Lower leg skin (tissue), 4 donors: ENCODE measurements around the gene PRPS1. TPM values are rescaled to one million over a fixed set of nuclear protein-coding genes. Genes with fewer than 3 reads are reported as not detected.

Experiments
- DNase-seq, 2 donors: peaks; one replicate each; pipeline ENCODE4 v3.0.0-alpha.2; 2019; ENCODE audit warnings: low spot score in 2 of 2
- H3K4me3 ChIP-seq: fragments of 200-600 bp; sonication (generic); 2 replicates; pipeline ENCODE4 v1.5.1; 2017; ENCODE audit warnings: mild to moderate bottlenecking, low read depth; ENCODE audit not compliant: poor library complexity, severe bottlenecking
- CTCF ChIP-seq, 3 donors: fragments of 450-650 bp; IDR thresholded peaks; one replicate each; pipeline ENCODE4 v1.5.1; 2016; ENCODE audit warnings: antibody characterized with exemption in 3 of 3, mild to moderate bottlenecking in 3 of 3, moderate library complexity in 2 of 3
- POLR2A ChIP-seq, 2 donors: fragments of 450-650 bp; IDR thresholded peaks; one replicate each; pipeline ENCODE4 v1.6.1; 2016 to 2017; ENCODE audit warnings: antibody characterized with exemption in 2 of 2, mild to moderate bottlenecking in 1 of 2, moderate library complexity in 1 of 2
- WGBS, 2 donors: methylation state at CpG; one replicate each; pipeline ENCODE4 v1.1.5; 2018; 5-methylcytosine and 5-hydroxymethylcytosine counted together
- intact Hi-C: fragments of 100-400 bp; cut with DNase I; formaldehyde crosslinking; loops from one replicate; pipeline ENCODE4 v1.15.0; 2023; ENCODE audit warnings: low total_unique reads
- total RNA-seq, 4 donors: library from RNA; depleted of rRNA; stranded (reverse); fragments of >200 nt; gene quantifications; one replicate each; pipeline ENCODE4 v1.1.0, GENCODE V29; 2016

The PRPS1 gene
- total RNA-seq, 4 donors from 2014 or later = 7.1 to 10.8 (median 8.0) TPM

- no peak for DNase-seq
- intact Hi-C loops = no loop called here
- TF ChIP-seq CTCF (IDR thresholded peaks at IDR 0.05) (no peak), POLR2A (IDR thresholded peaks at IDR 0.05) (no peak)
- no peak overlapping the region for H3K4me3 ChIP-seq
- WGBS, 2 donors = 24 to 56% methylated on average over 6 of the region's 6 CpGs
Measured at GRCh38 chrX:107673431-107673830, 45.1 kb downstream of the PRPS1 start.

- DNase-seq = peak; percentile 91 to 97
- TF ChIP-seq POLR2A (IDR thresholded peaks at IDR 0.05) = no peak
- no peak for TF ChIP-seq CTCF (IDR thresholded peaks at IDR 0.05)
- intact Hi-C loops = no loop called here
- WGBS, 2 donors = 5 to 24% methylated on average over 6 to 7 of the region's 7 CpGs
- no peak overlapping the region for H3K4me3 ChIP-seq
Measured at GRCh38 chrX:107673933-107674479, 45.7 kb downstream of the PRPS1 start.

GRCh38 chrX:107674480-107675364 is 46.4 kb downstream of the PRPS1 start:
- peak; percentile 92 to 97 for DNase-seq
- H3K4me3 ChIP-seq = no peak overlapping the region
- intact Hi-C loops = no loop called here
- no peak for TF ChIP-seq CTCF (IDR thresholded peaks at IDR 0.05)
- no peak for TF ChIP-seq POLR2A (IDR thresholded peaks at IDR 0.05)
- WGBS, 2 donors = 19 to 37% methylated on average over 9 of the region's 9 CpGs

- 60 to 73% methylated on average over 1 of the region's 1 CpG for WGBS, 2 donors
- TF ChIP-seq POLR2A (IDR thresholded peaks at IDR 0.05) = no peak
- TF ChIP-seq CTCF (IDR thresholded peaks at IDR 0.05) = no peak
- intact Hi-C loops = no loop called here
- no peak for DNase-seq
- H3K4me3 ChIP-seq = no peak overlapping the region
Measured at GRCh38 chrX:107675365-107675654, 47.0 kb downstream of the PRPS1 start.

GRCh38 chrX:107675823-107676555 is 47.7 kb downstream of the PRPS1 start:
- 5 to 25% methylated on average over 9 of the region's 9 CpGs for WGBS, 2 donors

More at GRCh38 chrX:107675823-107676555, 47.7 kb downstream of the PRPS1 start:
- intact Hi-C loops = no loop called here
- TF ChIP-seq POLR2A (IDR thresholded peaks at IDR 0.05) (no peak), CTCF (IDR thresholded peaks at IDR 0.05) (no peak)
- peak in 1 of 2 donors; percentile 85 for DNase-seq
- peak overlapping the region; percentile 65 for H3K4me3 ChIP-seq
